Right atrium auricular region (tissue), 2 donors: Measurements from ENCODE around the gene P4HTM. TPM values are rescaled to one million over a fixed set of nuclear protein-coding genes. Genes with fewer than 3 reads are reported as not detected.

ENCODE experiments used
- DNase-seq: peaks from one replicate; pipeline ENCODE4 v3.0.0-alpha.2; 2019; ENCODE audit warnings: low spot score
- H3K27ac ChIP-seq, 2 donors: fragments of 200-600 bp; sonication (generic); 1 replicate in 1 of 2; 2 replicates in 1 of 2; pipeline ENCODE4 v1.5.1; 2016 to 2019
- H3K27me3 ChIP-seq, 2 donors: fragments of 200-600 bp; sonication (generic); one replicate each; pipeline versions ENCODE4 v1.5.1 to v1.6.0; 2017 to 2019
- H3K36me3 ChIP-seq: fragments of 200-600 bp; sonication (generic); one replicate; pipeline ENCODE4 v1.5.1; 2016
- H3K4me1 ChIP-seq, 2 donors: fragments of 200-600 bp; sonication (generic); one replicate each; pipeline versions ENCODE4 v1.5.1 to v1.6.0; 2017 to 2019
- H3K4me3 ChIP-seq, 2 donors: fragments of 200-600 bp; sonication (generic); 1 replicate in 1 of 2; 2 replicates in 1 of 2; pipeline ENCODE4 v1.5.1; 2017 to 2019; ENCODE audit warnings: mild to moderate bottlenecking in 1 of 2, moderate library complexity in 1 of 2
- H3K9me3 ChIP-seq, 2 donors: fragments of 200-600 bp; sonication (generic); one replicate each; pipeline ENCODE4 v1.5.1; 2019
- total RNA-seq, 2 donors: library from RNA; depleted of rRNA; stranded (reverse); fragments of >200 nt; gene quantifications; one replicate each; pipeline ENCODE4 v1.1.0, GENCODE V29; 2016
- TF ChIP-seq, protein P1 (sequence below), 2 donors: fragments of 200-600 bp; sonication (generic); IDR thresholded peaks; one replicate each; pipeline ENCODE4 v1.5.1; 2019; ENCODE audit warnings: antibody characterized with exemption in 2 of 2

Gene P4HTM
- total RNA-seq, 2 donors from 2014 or later = 40.5 to 45.4 TPM

DNA sequence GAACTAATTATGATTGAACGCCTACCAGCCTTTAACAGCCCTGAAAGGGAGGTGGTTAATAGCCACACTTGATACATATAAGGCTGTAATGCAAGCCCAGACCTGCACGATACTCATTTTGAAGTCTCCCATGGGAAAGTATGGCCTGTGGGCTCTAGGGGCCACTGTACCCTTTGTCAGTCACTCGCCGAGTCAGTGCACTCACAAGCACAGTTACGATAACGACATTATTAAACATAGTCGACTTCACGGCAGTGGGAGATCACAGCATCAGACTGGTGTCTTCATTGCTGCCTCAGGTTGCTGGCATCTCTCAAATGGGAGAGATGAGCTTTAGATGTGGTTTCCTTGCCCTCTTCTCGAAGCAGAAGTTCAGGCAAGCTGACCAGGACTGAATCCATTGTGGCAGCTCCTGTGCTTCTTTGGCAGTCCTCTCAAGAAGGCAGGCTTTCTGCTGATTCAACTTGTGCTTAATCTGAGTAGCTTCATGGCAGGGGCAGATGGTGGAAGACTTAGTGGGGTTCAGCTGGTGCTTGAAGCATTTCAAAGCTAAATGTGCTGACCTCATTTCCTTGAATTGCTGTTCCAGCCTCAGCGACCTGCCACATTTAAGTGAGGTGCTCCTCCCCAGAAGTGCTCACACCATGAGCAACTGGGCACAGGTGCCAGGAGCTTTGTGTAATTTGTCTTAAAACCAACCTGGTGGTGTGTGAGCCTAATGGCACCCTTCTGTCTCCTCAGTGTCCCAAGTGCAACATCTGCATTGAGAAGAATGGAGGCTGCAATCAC is 15.8 kb upstream of the P4HTM start:
- Histone ChIP-seq H3K27ac (no peak overlapping the region), H3K4me1 (no peaks in the 10 kb centered on the region), H3K9me3 (no peaks in the 10 kb centered on the region), H3K4me3 (no peak overlapping the region), H3K36me3 (peaks cover 100% of the 10 kb centered on the region), H3K27me3 (no peaks in the 10 kb centered on the region)
- DNase-seq = no peak
- TF ChIP-seq, protein P1, sequence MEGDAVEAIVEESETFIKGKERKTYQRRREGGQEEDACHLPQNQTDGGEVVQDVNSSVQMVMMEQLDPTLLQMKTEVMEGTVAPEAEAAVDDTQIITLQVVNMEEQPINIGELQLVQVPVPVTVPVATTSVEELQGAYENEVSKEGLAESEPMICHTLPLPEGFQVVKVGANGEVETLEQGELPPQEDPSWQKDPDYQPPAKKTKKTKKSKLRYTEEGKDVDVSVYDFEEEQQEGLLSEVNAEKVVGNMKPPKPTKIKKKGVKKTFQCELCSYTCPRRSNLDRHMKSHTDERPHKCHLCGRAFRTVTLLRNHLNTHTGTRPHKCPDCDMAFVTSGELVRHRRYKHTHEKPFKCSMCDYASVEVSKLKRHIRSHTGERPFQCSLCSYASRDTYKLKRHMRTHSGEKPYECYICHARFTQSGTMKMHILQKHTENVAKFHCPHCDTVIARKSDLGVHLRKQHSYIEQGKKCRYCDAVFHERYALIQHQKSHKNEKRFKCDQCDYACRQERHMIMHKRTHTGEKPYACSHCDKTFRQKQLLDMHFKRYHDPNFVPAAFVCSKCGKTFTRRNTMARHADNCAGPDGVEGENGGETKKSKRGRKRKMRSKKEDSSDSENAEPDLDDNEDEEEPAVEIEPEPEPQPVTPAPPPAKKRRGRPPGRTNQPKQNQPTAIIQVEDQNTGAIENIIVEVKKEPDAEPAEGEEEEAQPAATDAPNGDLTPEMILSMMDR (IDR thresholded peaks at IDR 0.05) = no peak

DNA sequence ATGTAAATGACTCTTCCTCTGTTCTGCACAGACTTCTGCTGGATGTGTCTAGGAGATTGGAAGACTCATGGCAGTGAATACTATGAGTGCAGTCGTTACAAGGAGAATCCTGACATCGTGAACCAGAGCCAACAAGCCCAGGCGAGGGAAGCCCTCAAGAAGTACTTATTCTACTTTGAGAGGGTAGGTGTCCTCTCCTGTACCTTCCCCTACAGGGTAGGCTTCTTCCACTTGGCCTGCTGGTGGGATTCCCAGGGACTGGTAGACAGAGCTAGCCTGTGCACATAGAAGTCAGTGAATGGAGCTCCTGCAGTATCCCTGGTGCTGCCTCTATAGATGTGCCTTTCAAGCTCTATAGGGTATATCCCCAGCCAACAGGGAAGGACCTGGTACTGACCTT is 10.6 kb upstream of the P4HTM start:
- Histone ChIP-seq H3K9me3 (no peaks in the 10 kb centered on the region), H3K27me3 (no peaks in the 10 kb centered on the region), H3K4me3 (no peak overlapping the region), H3K27ac (no peak overlapping the region), H3K4me1 (no peaks in the 10 kb centered on the region), H3K36me3 (peaks cover 96% of the 10 kb centered on the region)
- TF ChIP-seq, protein P1 (IDR thresholded peaks at IDR 0.05) = no peak
- no peak for DNase-seq

DNA sequence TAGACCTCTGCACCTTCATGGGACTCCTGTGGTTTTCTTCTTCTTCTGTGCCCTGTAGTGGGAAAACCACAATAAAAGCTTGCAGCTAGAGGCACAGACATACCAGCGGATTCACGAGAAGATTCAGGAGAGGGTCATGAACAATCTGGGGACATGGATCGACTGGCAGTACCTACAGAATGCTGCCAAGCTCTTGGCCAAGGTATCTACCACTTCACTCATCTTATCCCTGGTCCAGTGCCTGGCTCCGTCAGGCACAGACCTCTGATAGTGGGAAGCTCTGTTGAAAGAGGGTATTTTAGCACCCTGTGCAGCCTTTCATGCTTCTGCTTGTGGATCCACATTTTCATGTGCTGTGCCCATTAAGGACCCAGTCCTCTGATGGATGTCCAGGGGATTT is 9.7 kb upstream of the P4HTM start:
- H3K36me3 ChIP-seq = peaks cover 91% of the 10 kb centered on the region
- H3K27ac ChIP-seq = no peak overlapping the region
- H3K9me3 ChIP-seq = no peaks in the 10 kb centered on the region
- TF ChIP-seq, protein P1 (IDR thresholded peaks at IDR 0.05) = no peak
- no peak overlapping the region for H3K4me3 ChIP-seq
- DNase-seq = no peak
- H3K4me1 ChIP-seq = no peaks in the 10 kb centered on the region
- no peaks in the 10 kb centered on the region for H3K27me3 ChIP-seq

DNA sequence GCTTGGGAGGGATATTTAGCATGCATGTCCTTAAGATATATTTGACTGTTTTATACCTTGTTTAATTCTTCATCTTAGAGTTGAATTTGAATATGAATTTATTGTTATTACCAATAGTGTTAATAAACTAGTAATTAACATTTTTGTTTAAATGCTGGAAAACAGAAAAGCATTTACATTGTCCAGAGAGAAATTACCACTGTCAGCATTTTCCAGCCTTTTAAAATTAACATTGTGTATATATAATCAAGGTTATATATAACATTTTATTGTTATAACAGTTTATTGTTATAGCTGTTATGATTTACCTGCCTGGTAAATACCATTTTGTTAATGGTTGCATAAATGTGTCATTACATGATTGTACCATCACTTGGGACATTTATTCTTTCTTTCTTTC is 8.0 kb upstream of the P4HTM start:
- H3K27ac ChIP-seq = no peak overlapping the region
- TF ChIP-seq, protein P1 (IDR thresholded peaks at IDR 0.05) = no peak
- H3K9me3 ChIP-seq = no peaks in the 10 kb centered on the region
- no peak overlapping the region for H3K4me3 ChIP-seq
- no peak for DNase-seq
- H3K27me3 ChIP-seq = no peaks in the 10 kb centered on the region
- H3K36me3 ChIP-seq = peaks cover 88% of the 10 kb centered on the region
- H3K4me1 ChIP-seq = no peaks in the 10 kb centered on the region

DNA sequence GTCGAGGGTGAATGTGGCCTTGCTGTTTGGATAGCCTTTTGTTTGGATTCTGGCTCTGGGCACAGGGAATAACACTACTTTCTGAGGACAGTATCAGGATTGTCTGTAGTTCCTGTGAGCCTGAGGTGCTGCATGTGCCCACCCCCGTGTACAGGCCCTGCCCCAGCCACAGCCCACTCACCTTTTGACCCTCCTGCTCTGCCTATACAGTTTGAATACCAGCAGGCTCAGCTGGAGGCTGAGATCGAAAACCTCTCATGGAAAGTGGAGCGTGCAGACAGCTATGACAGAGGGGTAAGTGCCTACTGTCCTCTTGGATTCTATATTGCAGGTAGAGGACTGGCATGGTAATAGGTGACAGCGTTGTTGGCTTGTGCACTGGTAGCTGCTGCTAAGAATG is 7.4 kb upstream of the P4HTM start:
- DNase-seq = no peak
- no peaks in the 10 kb centered on the region for H3K9me3 ChIP-seq
- H3K4me1 ChIP-seq = no peaks in the 10 kb centered on the region
- TF ChIP-seq, protein P1 (IDR thresholded peaks at IDR 0.05) = no peak
- peaks cover 81% of the 10 kb centered on the region for H3K36me3 ChIP-seq
- no peak overlapping the region for H3K4me3 ChIP-seq
- H3K27me3 ChIP-seq = no peaks in the 10 kb centered on the region
- H3K27ac ChIP-seq = no peak overlapping the region

DNA sequence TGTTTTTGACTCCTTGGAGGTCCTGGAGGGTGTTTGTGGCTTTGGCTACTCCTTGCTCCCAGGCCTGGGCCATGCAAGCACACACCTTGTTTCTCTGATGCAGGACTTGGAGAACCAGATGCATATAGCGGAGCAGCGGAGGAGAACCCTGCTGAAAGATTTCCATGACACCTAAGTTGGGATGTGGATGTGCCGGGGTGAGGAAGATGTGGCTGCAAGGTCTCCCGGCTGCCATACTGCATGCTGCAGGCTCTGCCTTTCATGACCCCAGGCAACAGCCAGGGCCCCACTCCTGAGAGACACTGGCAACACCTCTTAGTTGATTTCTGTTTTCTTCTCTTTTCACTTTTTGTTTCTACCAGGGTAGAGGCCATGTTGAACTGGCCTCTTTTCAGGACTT is 6.9 kb upstream of the P4HTM start:
- Histone ChIP-seq H3K36me3 (peaks cover 77% of the 10 kb centered on the region), H3K4me1 (no peaks in the 10 kb centered on the region), H3K4me3 (no peak overlapping the region), H3K9me3 (no peaks in the 10 kb centered on the region), H3K27me3 (no peaks in the 10 kb centered on the region), H3K27ac (no peak overlapping the region)
- DNase-seq = no peak
- TF ChIP-seq, protein P1 (IDR thresholded peaks at IDR 0.05) = no peak
